ENCODE data around the gene HLA-DPB1. TPM values are rescaled to one million over a fixed set of nuclear protein-coding genes. Genes with fewer than 3 reads are reported as not detected.

HLA-DPB1 gene
- total RNA-seq, 4 donors from 2014 or later = 38.6 to 95.8 (median 61.7) TPM

DNA sequence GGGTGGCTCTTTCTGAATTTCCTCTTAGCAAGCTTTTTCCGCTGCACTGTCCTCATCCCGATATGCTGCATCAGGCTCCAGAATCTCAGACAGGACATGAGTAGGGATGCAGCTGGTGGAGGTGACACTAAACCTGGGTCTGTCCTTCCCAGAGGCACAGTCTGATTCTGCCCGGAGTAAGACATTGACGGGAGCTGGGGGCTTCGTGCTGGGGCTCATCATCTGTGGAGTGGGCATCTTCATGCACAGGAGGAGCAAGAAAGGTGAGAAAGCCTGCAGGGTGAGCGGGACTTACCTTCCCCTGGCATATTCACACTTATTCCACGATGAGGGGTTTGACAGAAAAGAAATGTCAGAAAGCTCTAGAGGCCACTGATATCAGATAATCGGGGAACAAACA lies 9.8 kb downstream of the HLA-DPB1 start:
- H3K4me3 ChIP-seq = no peak overlapping the region
- intact Hi-C loops (cut with DNase I) = no loop called here
- peaks cover 11 to 24% (median 18%) of the 10 kb centered on the region in 4 donors for H3K4me1 ChIP-seq
- H3K27ac ChIP-seq (replicated peaks in 1 of 4) = no peak overlapping the region
- H3K36me3 ChIP-seq = peaks cover 10 to 50% (median 30%) of the 10 kb centered on the region in 4 donors
- no peaks in the 10 kb centered on the region for H3K9me3 ChIP-seq
- no peaks in the 10 kb centered on the region for H3K27me3 ChIP-seq
- DNase-seq (ENCODE audit: extremely low spot score) = peak; percentile 55
- TF ChIP-seq, protein P1, sequence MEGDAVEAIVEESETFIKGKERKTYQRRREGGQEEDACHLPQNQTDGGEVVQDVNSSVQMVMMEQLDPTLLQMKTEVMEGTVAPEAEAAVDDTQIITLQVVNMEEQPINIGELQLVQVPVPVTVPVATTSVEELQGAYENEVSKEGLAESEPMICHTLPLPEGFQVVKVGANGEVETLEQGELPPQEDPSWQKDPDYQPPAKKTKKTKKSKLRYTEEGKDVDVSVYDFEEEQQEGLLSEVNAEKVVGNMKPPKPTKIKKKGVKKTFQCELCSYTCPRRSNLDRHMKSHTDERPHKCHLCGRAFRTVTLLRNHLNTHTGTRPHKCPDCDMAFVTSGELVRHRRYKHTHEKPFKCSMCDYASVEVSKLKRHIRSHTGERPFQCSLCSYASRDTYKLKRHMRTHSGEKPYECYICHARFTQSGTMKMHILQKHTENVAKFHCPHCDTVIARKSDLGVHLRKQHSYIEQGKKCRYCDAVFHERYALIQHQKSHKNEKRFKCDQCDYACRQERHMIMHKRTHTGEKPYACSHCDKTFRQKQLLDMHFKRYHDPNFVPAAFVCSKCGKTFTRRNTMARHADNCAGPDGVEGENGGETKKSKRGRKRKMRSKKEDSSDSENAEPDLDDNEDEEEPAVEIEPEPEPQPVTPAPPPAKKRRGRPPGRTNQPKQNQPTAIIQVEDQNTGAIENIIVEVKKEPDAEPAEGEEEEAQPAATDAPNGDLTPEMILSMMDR (IDR thresholded peaks at IDR 0.05) = no peak
- WGBS = 66% methylated on average over 7 of the region's 8 CpGs

- 76% methylated on average over 3 of the region's 3 CpGs for WGBS
- H3K27me3 ChIP-seq = peaks cover 0 to 13% (median 0%) of the 10 kb centered on the region in 4 donors
- H3K4me3 ChIP-seq = no peak overlapping the region
- intact Hi-C loops (cut with DNase I) = no loop called here
- peak; percentile 45 for DNase-seq (ENCODE audit: extremely low spot score)
- no peaks in the 10 kb centered on the region for H3K4me1 ChIP-seq
- H3K27ac ChIP-seq (replicated peaks in 1 of 4) = no peak overlapping the region
- peaks cover 10 to 50% (median 30%) of the 10 kb centered on the region in 4 donors for H3K36me3 ChIP-seq
- no peaks in the 10 kb centered on the region for H3K9me3 ChIP-seq
- TF ChIP-seq EP300 (IDR thresholded peaks at IDR 0.05) (no peak), POLR2AphosphoS5 (IDR thresholded peaks at IDR 0.05) (no peak)
Observed at GRCh38 chr6:33088258-33088930, 12.6 kb downstream of the HLA-DPB1 start.

DNA sequence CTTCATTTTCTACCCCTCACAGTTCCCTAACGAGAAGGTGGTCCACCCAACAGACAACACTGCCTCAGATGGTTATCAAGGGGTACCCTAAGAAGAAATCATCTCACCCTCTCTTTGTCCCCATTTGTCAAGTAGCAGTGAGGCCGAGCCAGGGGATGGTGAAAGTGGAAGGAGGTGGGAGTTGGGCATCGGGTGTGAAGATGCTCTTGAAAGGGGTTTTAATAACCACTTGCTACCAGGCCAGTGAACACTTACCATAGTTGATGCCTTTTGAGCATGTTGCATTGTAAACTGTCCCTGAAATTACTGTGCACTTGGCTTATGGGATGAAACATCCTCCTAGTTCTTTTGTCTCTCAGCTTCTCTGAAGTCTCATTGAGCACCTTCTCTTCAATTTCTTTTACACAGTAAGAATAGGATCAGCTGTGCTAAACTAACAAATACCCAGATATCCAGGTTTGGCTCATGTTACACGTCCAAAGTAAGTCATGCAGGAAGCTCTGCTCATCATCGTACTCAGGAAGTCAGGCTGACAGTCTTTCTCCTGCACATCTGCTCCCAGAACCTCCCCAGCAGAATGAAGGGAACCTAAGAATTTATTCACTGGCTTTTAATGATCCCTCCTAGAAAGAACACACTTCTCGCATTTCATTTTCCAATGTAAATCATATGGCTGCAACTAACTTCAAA lies 13.3 kb downstream of the HLA-DPB1 start:
- Histone ChIP-seq H3K27ac (replicated peaks in 1 of 4) (no peak overlapping the region), H3K4me3 (no peak overlapping the region), H3K4me1 (no peaks in the 10 kb centered on the region), H3K36me3 (peaks cover 10 to 43% (median 26%) of the 10 kb centered on the region in 4 donors), H3K9me3 (no peaks in the 10 kb centered on the region), H3K27me3 (peaks cover 0 to 13% (median 0%) of the 10 kb centered on the region in 4 donors)
- DNase-seq (ENCODE audit: extremely low spot score) = peak; percentile 75
- intact Hi-C loops (cut with DNase I) = no loop called here
- TF ChIP-seq POLR2A (IDR thresholded peaks at IDR 0.05; ENCODE audit: low read depth) (no peak), POLR2AphosphoS5 (IDR thresholded peaks at IDR 0.05) (no peak), EP300 (IDR thresholded peaks at IDR 0.05) (no peak)
- TF ChIP-seq, protein P1 (IDR thresholded peaks at IDR 0.05) = no peak
- 44% methylated on average over 6 of the region's 6 CpGs for WGBS

DNA sequence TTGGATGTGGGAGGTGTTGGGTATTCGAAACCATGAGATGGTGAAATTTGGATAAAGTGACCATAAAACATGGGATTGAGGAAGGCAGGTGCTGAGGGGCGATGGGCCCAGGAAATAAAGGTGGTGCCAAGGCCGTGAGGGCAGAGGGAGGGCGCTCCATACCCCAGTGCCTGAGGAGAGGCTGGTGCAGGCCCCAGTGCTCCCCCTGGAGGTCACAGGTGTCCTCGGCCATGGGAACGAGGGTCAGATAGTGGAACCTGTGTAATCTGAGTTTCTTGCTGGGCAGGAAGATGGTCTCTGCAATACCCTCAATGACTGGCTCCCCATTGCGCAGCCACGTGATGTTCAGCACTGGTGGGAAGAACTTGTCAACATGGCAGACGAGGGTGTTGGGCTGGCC lies 16.2 kb downstream of the HLA-DPB1 start:
- peak; percentile 80 for DNase-seq (ENCODE audit: extremely low spot score)
- no peak for TF ChIP-seq POLR2A (IDR thresholded peaks at IDR 0.05; ENCODE audit: low read depth)
- TF ChIP-seq, protein P1 (IDR thresholded peaks at IDR 0.05) = peak; percentile 20 to 52 (median 22)
- H3K36me3 ChIP-seq = peaks cover 4 to 14% (median 10%) of the 10 kb centered on the region in 4 donors
- intact Hi-C loops (cut with DNase I) = no loop called here
- no peaks in the 10 kb centered on the region for H3K9me3 ChIP-seq
- no peak overlapping the region for H3K4me3 ChIP-seq
- H3K27ac ChIP-seq (replicated peaks in 1 of 4) = no peak overlapping the region
- 41% methylated on average over 6 of the region's 9 CpGs for WGBS
- H3K27me3 ChIP-seq = peaks cover 0 to 13% (median 0%) of the 10 kb centered on the region in 4 donors
- no peaks in the 10 kb centered on the region for H3K4me1 ChIP-seq

DNA sequence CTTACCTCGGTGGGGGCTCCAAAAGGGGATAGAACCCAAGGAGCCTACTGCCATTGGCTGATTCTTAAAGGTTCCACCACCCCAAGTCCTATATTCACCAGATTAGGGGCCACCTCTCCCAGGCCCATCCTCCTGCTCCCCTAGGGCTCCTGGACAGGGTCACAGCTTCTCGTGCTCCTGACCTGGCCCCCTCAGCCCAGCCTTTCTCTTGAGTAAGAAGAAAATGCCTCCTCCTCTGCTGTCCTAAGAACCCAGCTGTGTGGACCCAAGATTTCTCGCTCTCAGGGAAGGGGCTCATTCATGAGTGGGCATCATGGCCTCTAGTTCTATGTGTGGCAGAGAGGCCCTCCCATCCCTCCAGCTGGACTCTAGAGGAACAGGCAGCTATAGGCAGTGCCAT lies 16.6 kb downstream of the HLA-DPB1 start:
- H3K4me3 ChIP-seq = no peak overlapping the region
- 100% methylated on average over 2 of the region's 3 CpGs for WGBS
- no peak overlapping the region for H3K27ac ChIP-seq (replicated peaks in 1 of 4)
- TF ChIP-seq POLR2AphosphoS5 (IDR thresholded peaks at IDR 0.05) (no peak), POLR2A (IDR thresholded peaks at IDR 0.05; ENCODE audit: low read depth) (no peak), EP300 (IDR thresholded peaks at IDR 0.05) (no peak)
- TF ChIP-seq, protein P1 (IDR thresholded peaks at IDR 0.05) = no peak
- intact Hi-C loops (cut with DNase I) = no loop called here
- H3K27me3 ChIP-seq = peaks cover 0 to 13% (median 0%) of the 10 kb centered on the region in 4 donors
- H3K36me3 ChIP-seq = peaks cover 0 to 12% (median 7%) of the 10 kb centered on the region in 4 donors
- no peaks in the 10 kb centered on the region for H3K9me3 ChIP-seq
- peak; percentile 79 for DNase-seq (ENCODE audit: extremely low spot score)
- no peaks in the 10 kb centered on the region for H3K4me1 ChIP-seq

All from esophagus muscularis mucosa (tissue), 4 donors.